ENCODE data around the gene MTCP1.

- TF ChIP-seq, protein P1, sequence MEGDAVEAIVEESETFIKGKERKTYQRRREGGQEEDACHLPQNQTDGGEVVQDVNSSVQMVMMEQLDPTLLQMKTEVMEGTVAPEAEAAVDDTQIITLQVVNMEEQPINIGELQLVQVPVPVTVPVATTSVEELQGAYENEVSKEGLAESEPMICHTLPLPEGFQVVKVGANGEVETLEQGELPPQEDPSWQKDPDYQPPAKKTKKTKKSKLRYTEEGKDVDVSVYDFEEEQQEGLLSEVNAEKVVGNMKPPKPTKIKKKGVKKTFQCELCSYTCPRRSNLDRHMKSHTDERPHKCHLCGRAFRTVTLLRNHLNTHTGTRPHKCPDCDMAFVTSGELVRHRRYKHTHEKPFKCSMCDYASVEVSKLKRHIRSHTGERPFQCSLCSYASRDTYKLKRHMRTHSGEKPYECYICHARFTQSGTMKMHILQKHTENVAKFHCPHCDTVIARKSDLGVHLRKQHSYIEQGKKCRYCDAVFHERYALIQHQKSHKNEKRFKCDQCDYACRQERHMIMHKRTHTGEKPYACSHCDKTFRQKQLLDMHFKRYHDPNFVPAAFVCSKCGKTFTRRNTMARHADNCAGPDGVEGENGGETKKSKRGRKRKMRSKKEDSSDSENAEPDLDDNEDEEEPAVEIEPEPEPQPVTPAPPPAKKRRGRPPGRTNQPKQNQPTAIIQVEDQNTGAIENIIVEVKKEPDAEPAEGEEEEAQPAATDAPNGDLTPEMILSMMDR (IDR thresholded peaks at IDR 0.05), result no peak
- no peak for TF ChIP-seq POLR2AphosphoS5 (IDR thresholded peaks at IDR 0.05)
- no peak for TF ChIP-seq POLR2A (IDR thresholded peaks at IDR 0.05)
- TF ChIP-seq EP300 (IDR thresholded peaks at IDR 0.05), result no peak
These were observed 17.3 kb downstream of the MTCP1 start for GRCh38 chrX:155053656-155054055.
